B cell (primary cell): Measurements from ENCODE around the gene RFPL2.
"Not testable (repeated sequence)": the region's sequence is repeated elsewhere in the genome, so short reads cannot be mapped to it uniquely, and the experiment has no call there.

ENCODE experiments used
- CTCF ChIP-seq: fragments of 200-600 bp; IDR thresholded peaks from one replicate; pipeline ENCODE4 v1.8.0; 2022; ENCODE audit warnings: antibody characterized with exemption, mild to moderate bottlenecking
- EZH2 ChIP-seq: IDR thresholded peaks from 2 replicates; pipeline ENCODE4 v1.6.1; 2012; ENCODE audit warnings: borderline replicate concordance, low read depth, mild to moderate bottlenecking, moderate library complexity, low read length; ENCODE audit not compliant: insufficient read depth, poor library complexity, severe bottlenecking

GRCh38 chr22:32191021-32191420, 13.9 kb downstream of the RFPL2 start:
- not testable (repeated sequence) for TF ChIP-seq CTCF, EZH2
